Hepatocyte (in vitro differentiated cells): ENCODE measurements around the gene SMAD3. TPM values are rescaled to one million over a fixed set of nuclear protein-coding genes. Genes with fewer than 3 reads are reported as not detected.
A peak's percentile ranks its signal among the peaks of the same experiment; 100 is the strongest.

Experiments
- DNase-seq: peaks from one replicate; pipeline ENCODE4 v3.0.0-alpha.2; 2016; ENCODE audit warnings: low spot score
- H2AFZ ChIP-seq: fragments of 200-600 bp; sonication (generic); 2 replicates; pipeline ENCODE4 v1.6.0; 2016; ENCODE audit warnings: antibody characterized with exemption, mild to moderate bottlenecking
- H3K27ac ChIP-seq: fragments of 200-600 bp; sonication (generic); 2 replicates; pipeline ENCODE4 v1.5.1; 2016; ENCODE audit warnings: mild to moderate bottlenecking
- H3K27me3 ChIP-seq: fragments of 200-600 bp; sonication (generic); 2 replicates; pipeline ENCODE4 v1.6.1; 2016
- H3K36me3 ChIP-seq: fragments of 200-600 bp; sonication (generic); replicated peaks from 2 replicates; pipeline ENCODE4 v1.5.1; 2016; ENCODE audit warnings: low read depth; ENCODE audit not compliant: insufficient read depth
- H3K4me1 ChIP-seq: fragments of 200-600 bp; sonication (generic); 2 replicates; pipeline ENCODE4 v1.5.1; 2016; ENCODE audit warnings: mild to moderate bottlenecking, moderate library complexity; ENCODE audit not compliant: insufficient read depth
- H3K4me2 ChIP-seq: fragments of 200-600 bp; sonication (generic); 2 replicates; pipeline ENCODE4 v1.6.0; 2016
- H3K4me3 ChIP-seq: fragments of 200-600 bp; sonication (generic); 2 replicates; pipeline ENCODE4 v1.5.1; 2016; ENCODE audit warnings: mild to moderate bottlenecking
- H3K79me2 ChIP-seq: fragments of 200-600 bp; sonication (generic); 2 replicates; pipeline ENCODE4 v1.6.0; 2017; ENCODE audit warnings: mild to moderate bottlenecking
- H3K9me2 ChIP-seq: fragments of 200-600 bp; sonication (generic); replicated peaks from 2 replicates; pipeline ENCODE4 v1.6.0; 2017; ENCODE audit warnings: mild to moderate bottlenecking; ENCODE audit not compliant: insufficient read depth
- H3K9me3 ChIP-seq: fragments of 200-600 bp; sonication (generic); 2 replicates; pipeline ENCODE4 v1.5.1; 2016; ENCODE audit warnings: low read depth, mild to moderate bottlenecking
- H4K20me1 ChIP-seq: fragments of 200-600 bp; sonication (generic); 2 replicates; pipeline ENCODE4 v1.6.0; 2016; ENCODE audit warnings: mild to moderate bottlenecking; ENCODE audit not compliant: insufficient read depth, poor library complexity, severe bottlenecking
- CTCF ChIP-seq: fragments of 200-600 bp; sonication (generic); IDR thresholded peaks from 2 replicates; pipeline ENCODE4 v1.5.1; 2016; ENCODE audit warnings: antibody characterized with exemption, mild to moderate bottlenecking; ENCODE audit not compliant: poor library complexity
- EZH2 ChIP-seq: fragments of 200-600 bp; sonication (generic); IDR thresholded peaks from 2 replicates; pipeline ENCODE4 v1.6.1; 2016; ENCODE audit warnings: antibody characterized with exemption, mild to moderate bottlenecking, borderline replicate concordance
- EZH2phosphoT487 ChIP-seq: fragments of 200-600 bp; sonication (generic); IDR thresholded peaks from one replicate; pipeline ENCODE4 v1.6.1; 2018; ENCODE audit warnings: antibody characterized with exemption, mild to moderate bottlenecking, low read depth, moderate library complexity; ENCODE audit not compliant: unreplicated experiment, severe bottlenecking
- WGBS: methylation state at CpG from one replicate; pipeline ENCODE4 v1.1.6; 2016; ENCODE audit warnings: low lambda C conversion rate; ENCODE audit errors: missing lambda C conversion rate; 5-methylcytosine and 5-hydroxymethylcytosine counted together
- polyA plus RNA-seq: library from polyadenylated mRNA; unstranded; fragments of >200 nt; fragmentation: Nextera tagmentation; extraction: Ambion mirVana; gene quantifications from 2 replicates; pipeline ENCODE4 v1.2.1, GENCODE V29; 2016
- total RNA-seq: library from RNA; depleted of rRNA; stranded (reverse); fragments of >200 nt; gene quantifications from 2 replicates; pipeline ENCODE4 v1.2.3, GENCODE V29; 2014

The SMAD3 gene
- total and polyA plus RNA-seq, 2 experiments from 2014 or later, result 24.7 to 32.2 TPM

GRCh38 chr15:67043939-67044771, 21.2 kb upstream of the SMAD3 start:
- DNase-seq, result no peak
- H3K79me2 ChIP-seq, result no peaks in the 10 kb centered on the region
- no peaks in the 10 kb centered on the region for H3K27me3 ChIP-seq
- H4K20me1 ChIP-seq, result no peaks in the 10 kb centered on the region
- H2AFZ ChIP-seq, result no peak overlapping the region
- no peaks in the 10 kb centered on the region for H3K36me3 ChIP-seq
- no peak overlapping the region for H3K4me2 ChIP-seq
- no peak for TF ChIP-seq EZH2phosphoT487
- no peak for TF ChIP-seq CTCF
- no peak for TF ChIP-seq EZH2
- peaks cover 44% of the 10 kb centered on the region for H3K4me1 ChIP-seq
- no peaks in the 10 kb centered on the region for H3K9me2 ChIP-seq
- WGBS, result 64% methylated on average over 13 of the region's 13 CpGs
- H3K4me3 ChIP-seq, result no peak overlapping the region
- peak overlapping the region; percentile 78 for H3K27ac ChIP-seq
- no peaks in the 10 kb centered on the region for H3K9me3 ChIP-seq

DNA sequence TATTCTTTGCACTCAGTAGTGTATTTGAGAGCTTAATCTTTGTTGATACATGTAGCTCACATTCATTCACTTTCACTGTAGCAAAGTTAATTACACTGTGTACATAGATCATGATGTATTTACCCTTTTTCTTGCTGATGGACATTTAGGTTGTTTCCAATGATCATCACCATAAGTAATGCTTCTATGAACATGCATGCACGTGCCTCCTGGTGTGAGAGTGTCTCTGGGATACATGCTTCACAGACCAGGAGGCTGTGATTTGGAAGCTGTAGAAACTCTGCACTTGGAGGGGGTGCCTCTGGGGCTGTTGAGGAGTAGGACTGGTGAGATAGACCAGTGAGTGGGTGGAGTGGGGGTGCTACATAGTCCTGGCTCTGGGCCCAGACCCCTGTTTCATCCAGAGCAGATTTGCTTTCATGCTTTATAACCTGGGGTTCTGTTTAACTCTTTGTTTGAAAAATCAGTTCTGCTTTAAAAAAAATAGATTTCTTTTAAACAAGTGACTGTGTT, 18.2 kb upstream of the SMAD3 start:
- Histone ChIP-seq H3K4me3 (no peak overlapping the region), H3K79me2 (no peaks in the 10 kb centered on the region), H4K20me1 (no peaks in the 10 kb centered on the region), H3K27ac (peak overlapping the region; percentile 97), H3K4me1 (peaks cover 55% of the 10 kb centered on the region), H2AFZ (no peak overlapping the region), H3K9me2 (no peaks in the 10 kb centered on the region), H3K27me3 (no peaks in the 10 kb centered on the region), H3K9me3 (no peaks in the 10 kb centered on the region), H3K36me3 (no peaks in the 10 kb centered on the region), H3K4me2 (no peak overlapping the region)
- no peak for DNase-seq
- WGBS, result 86% methylated on average over 1 of the region's 1 CpG
- TF ChIP-seq EZH2phosphoT487 (no peak), CTCF (no peak)

DNA sequence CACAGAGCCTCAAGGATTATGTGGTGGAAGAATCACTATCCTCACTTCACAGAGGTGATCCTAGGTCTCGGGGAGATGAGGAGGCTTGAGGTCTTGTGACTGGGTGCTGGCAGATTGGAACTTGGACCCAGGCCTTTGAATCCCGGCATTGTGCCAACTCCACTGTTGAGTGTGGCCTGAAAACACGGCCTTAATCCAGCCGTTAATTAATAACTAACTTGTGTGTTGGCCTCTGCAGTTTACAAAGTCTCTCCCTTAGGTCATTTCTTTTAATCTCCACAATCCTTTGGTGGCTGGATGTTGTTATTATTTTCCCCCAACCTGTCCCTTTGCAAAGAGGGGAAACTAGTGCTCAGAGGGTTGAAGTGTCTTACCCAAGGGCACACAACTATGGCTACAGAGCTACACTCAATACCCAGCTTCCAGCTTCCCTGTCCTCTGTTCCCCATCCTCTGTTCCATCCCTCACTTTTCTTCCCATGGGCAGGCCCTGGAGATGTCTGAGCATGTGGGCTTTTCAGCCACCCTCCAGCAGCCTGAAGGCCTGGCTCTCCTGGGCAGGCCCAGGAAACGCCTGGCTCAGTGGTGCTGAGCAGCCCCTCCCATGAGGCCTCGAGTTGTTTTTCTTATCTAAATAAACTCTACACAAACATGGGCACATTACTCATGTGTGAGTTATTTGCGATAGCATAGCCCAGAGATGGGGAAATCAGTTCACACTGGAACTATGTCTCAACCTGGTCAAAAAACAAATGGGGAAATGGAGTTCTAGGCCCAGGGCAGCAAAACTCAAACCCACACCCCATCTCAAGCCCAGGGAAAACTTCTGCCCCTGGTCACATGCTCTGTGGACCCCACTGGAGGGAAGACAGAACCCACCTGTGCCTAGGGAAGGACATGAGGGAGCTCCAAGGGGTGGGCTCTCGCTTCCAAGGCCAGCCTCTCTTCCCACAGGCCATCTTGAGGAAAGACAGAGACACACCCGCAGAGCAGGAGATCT, 16.8 kb upstream of the SMAD3 start:
- Histone ChIP-seq H3K36me3 (no peaks in the 10 kb centered on the region), H3K27ac (peak overlapping the region; percentile 97), H4K20me1 (no peaks in the 10 kb centered on the region), H3K79me2 (no peaks in the 10 kb centered on the region), H3K27me3 (no peaks in the 10 kb centered on the region), H3K9me3 (no peaks in the 10 kb centered on the region), H3K9me2 (no peaks in the 10 kb centered on the region), H3K4me3 (no peak overlapping the region), H3K4me2 (peak overlapping the region; percentile 50), H2AFZ (no peak overlapping the region), H3K4me1 (peaks cover 45% of the 10 kb centered on the region)
- DNase-seq, result peak; percentile 92
- TF ChIP-seq EZH2 (no peak), CTCF (no peak), EZH2phosphoT487 (no peak)
- 51% methylated on average over 9 of the region's 9 CpGs for WGBS
